ENCODE measurements around the gene ZNF423. TPM values are rescaled to one million over a fixed set of nuclear protein-coding genes. Genes with fewer than 3 reads are reported as not detected.

ZNF423 gene
- total and polyA plus RNA-seq, 9 of the 15 experiments (the other 6 are each of a cell fraction or from before 2014, with no cell fraction given), result not detected

GRCh38 chr16:49679095-49679494 is 176.8 kb downstream of the ZNF423 start:
- H3K4me3 ChIP-seq, result no peak overlapping the region
- no peak for DNase-seq (ENCODE audit: extremely low read depth in 1 of 4, low spot score in 3 of 4)
- ATAC-seq, result no peak
- FAIRE-seq, result no peak
- in situ Hi-C loops (cut with MboI), result no loop called here
- intact Hi-C loops (cut with micrococcal nuclease), result no loop called here
- no TSS peak for BruUV-seq (replicated peaks)
- ChIA-PET POLR2A (interaction anchor here (0.6 kb wide), 1 partner anchor 234 kb away, joined by 3 read pairs; no protein-coding TSS in a partner anchor), CTCF (ENCODE audit: low intra/inter-chr PET ratio) (no interaction called here)
- 0% methylated on average over 7 of the region's 7 CpGs for WGBS (ENCODE audit: insufficient coverage, low coverage, missing lambda C conversion rate)
- 0 out of 2 replicates have a peak, but pooled peaks cover 3% of the 10 kb centered on the region for H4K20me1 ChIP-seq (replicated peaks; ENCODE audit: control insufficient read depth, insufficient read depth, low read length)
- peaks cover 0 to 22% of the 10 kb centered on the region in 2 experiments; a peak in 3 of 5 replicates for H3K27me3 ChIP-seq (ENCODE audit: control insufficient read depth in 2 of 2, insufficient read depth in 2 of 2, low read length in 2 of 2)
- H3K36me3 ChIP-seq (ENCODE audit: control insufficient read depth, insufficient read depth, low read length), result no peaks in the 10 kb centered on the region
- no peaks in the 10 kb centered on the region for H3K79me2 ChIP-seq (ENCODE audit: control insufficient read depth, insufficient read depth, low read length)
- no peaks in the 10 kb centered on the region for H3K9me1 ChIP-seq (ENCODE audit: control insufficient read depth, insufficient read depth, low read length)
- no peak overlapping the region for H3K27ac ChIP-seq (ENCODE audit: extremely low read depth, low read depth, low read length)
- H3K9me3 ChIP-seq (replicated peaks; ENCODE audit: control insufficient read depth, insufficient read depth, low read depth, low read length), result no peaks in the 10 kb centered on the region
- H3K4me2 ChIP-seq (ENCODE audit: insufficient read depth, low read length), result no peak overlapping the region
- H3K4me1 ChIP-seq (replicated peaks in 1 of 2; ENCODE audit: control insufficient read depth in 2 of 2, insufficient read depth in 2 of 2, low read length in 2 of 2), result no peaks in the 10 kb centered on the region
- no peak overlapping the region for H2AFZ ChIP-seq (ENCODE audit: low read depth, low read length)
- no peak overlapping the region for H3K9ac ChIP-seq (ENCODE audit: insufficient read depth in 1 of 2, low read depth in 2 of 2, low read length in 2 of 2)
- TF ChIP-seq FOXK1 (CRISPR knock-in tag; IDR thresholded peaks at IDR 0.05; ENCODE audit: borderline replicate concordance) (no peak), MECOM (CRISPR knock-in tag; IDR thresholded peaks at IDR 0.05) (no peak), STAT5A (IDR thresholded peaks at IDR 0.05; ENCODE audit: borderline replicate concordance, low read length) (no peak), NFIC (IDR thresholded peaks at IDR 0.05) (no peak), TEAD4 (IDR thresholded peaks at IDR 0.05; ENCODE audit: low read length) (no peak), TEAD4 (CRISPR knock-in tag; IDR thresholded peaks at IDR 0.05; ENCODE audit: borderline replicate concordance) (no peak), LCOR (CRISPR knock-in tag; IDR thresholded peaks at IDR 0.05) (no peak), ZNF780A (CRISPR knock-in tag; IDR thresholded peaks at IDR 0.05) (no peak), MLX (CRISPR knock-in tag; conservative IDR thresholded peaks at IDR 0.05) (no peak), MED1 (CRISPR knock-in tag; IDR thresholded peaks at IDR 0.05; ENCODE audit: borderline replicate concordance) (no peak), ZNF165 (CRISPR knock-in tag; IDR thresholded peaks at IDR 0.05; ENCODE audit: borderline replicate concordance) (no peak), U2AF1 (optimal IDR thresholded peaks at IDR 0.05; ENCODE audit: low read depth, low read length) (no peak)
- TF ChIP-seq, protein P1, sequence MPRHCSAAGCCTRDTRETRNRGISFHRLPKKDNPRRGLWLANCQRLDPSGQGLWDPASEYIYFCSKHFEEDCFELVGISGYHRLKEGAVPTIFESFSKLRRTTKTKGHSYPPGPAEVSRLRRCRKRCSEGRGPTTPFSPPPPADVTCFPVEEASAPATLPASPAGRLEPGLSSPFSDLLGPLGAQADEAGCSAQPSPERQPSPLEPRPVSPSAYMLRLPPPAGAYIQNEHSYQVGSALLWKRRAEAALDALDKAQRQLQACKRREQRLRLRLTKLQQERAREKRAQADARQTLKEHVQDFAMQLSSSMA (CRISPR knock-in tag; IDR thresholded peaks at IDR 0.05), result no peak
- TF ChIP-seq, protein P2, sequence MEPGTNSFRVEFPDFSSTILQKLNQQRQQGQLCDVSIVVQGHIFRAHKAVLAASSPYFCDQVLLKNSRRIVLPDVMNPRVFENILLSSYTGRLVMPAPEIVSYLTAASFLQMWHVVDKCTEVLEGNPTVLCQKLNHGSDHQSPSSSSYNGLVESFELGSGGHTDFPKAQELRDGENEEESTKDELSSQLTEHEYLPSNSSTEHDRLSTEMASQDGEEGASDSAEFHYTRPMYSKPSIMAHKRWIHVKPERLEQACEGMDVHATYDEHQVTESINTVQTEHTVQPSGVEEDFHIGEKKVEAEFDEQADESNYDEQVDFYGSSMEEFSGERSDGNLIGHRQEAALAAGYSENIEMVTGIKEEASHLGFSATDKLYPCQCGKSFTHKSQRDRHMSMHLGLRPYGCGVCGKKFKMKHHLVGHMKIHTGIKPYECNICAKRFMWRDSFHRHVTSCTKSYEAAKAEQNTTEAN (CRISPR knock-in tag; IDR thresholded peaks at IDR 0.05), result no peak
- TF ChIP-seq, protein P3, sequence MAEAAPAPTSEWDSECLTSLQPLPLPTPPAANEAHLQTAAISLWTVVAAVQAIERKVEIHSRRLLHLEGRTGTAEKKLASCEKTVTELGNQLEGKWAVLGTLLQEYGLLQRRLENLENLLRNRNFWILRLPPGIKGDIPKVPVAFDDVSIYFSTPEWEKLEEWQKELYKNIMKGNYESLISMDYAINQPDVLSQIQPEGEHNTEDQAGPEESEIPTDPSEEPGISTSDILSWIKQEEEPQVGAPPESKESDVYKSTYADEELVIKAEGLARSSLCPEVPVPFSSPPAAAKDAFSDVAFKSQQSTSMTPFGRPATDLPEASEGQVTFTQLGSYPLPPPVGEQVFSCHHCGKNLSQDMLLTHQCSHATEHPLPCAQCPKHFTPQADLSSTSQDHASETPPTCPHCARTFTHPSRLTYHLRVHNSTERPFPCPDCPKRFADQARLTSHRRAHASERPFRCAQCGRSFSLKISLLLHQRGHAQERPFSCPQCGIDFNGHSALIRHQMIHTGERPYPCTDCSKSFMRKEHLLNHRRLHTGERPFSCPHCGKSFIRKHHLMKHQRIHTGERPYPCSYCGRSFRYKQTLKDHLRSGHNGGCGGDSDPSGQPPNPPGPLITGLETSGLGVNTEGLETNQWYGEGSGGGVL (CRISPR knock-in tag; IDR thresholded peaks at IDR 0.05), result no peak
- TF ChIP-seq, protein P4, sequence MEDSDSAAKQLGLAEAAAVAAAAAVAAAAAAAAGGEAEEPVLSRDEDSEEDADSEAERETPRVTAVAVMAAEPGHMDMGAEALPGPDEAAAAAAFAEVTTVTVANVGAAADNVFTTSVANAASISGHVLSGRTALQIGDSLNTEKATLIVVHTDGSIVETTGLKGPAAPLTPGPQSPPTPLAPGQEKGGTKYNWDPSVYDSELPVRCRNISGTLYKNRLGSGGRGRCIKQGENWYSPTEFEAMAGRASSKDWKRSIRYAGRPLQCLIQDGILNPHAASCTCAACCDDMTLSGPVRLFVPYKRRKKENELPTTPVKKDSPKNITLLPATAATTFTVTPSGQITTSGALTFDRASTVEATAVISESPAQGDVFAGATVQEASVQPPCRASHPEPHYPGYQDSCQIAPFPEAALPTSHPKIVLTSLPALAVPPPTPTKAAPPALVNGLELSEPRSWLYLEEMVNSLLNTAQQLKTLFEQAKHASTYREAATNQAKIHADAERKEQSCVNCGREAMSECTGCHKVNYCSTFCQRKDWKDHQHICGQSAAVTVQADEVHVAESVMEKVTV (CRISPR knock-in tag; IDR thresholded peaks at IDR 0.05), result no peak
